Panc1 (cell line): ENCODE data around the gene CACNA1B.

ENCODE experiments used
- POLR2AphosphoS5 ChIP-seq: IDR thresholded peaks from 2 replicates; pipeline ENCODE4 v1.6.1; 2012; ENCODE audit warnings: mild to moderate bottlenecking, low read depth, low read length, moderate library complexity
- TF ChIP-seq, protein P1 (sequence below): fragments of 450-650 bp; IDR thresholded peaks from 2 replicates; pipeline ENCODE4 v1.5.1; 2017; ENCODE audit warnings: mild to moderate bottlenecking
- TF ChIP-seq, protein P2 (sequence below), 2 experiments: IDR thresholded peaks; 2 replicates each; pipeline ENCODE4 v1.6.1; 2011 to 2012; ENCODE audit warnings: low read depth in 2 of 2, control low read depth in 1 of 2, low read length in 1 of 2, mild to moderate bottlenecking in 1 of 2, moderate library complexity in 1 of 2; ENCODE audit not compliant: insufficient read depth in 1 of 2

DNA sequence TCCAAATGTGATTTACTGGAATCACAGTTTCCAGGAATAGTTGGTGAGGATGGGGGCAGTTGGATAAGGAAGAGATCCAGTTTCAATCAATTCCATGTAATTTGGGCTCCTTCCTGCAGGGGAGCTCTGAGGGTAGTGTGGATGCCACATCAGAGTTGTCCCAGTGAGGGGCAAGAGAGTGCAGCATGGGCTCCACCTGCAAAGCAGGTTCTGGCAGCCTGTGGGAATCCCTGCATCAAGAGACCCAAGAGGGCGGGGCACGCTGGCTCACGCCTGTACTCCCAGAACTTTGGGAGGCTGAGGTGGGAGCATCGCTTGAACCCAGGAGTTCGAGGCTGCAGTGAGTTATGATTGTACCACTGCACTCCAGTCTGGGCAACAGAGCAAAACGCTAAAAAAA lies 188.5 kb downstream of the CACNA1B start:
- TF ChIP-seq, protein P1, sequence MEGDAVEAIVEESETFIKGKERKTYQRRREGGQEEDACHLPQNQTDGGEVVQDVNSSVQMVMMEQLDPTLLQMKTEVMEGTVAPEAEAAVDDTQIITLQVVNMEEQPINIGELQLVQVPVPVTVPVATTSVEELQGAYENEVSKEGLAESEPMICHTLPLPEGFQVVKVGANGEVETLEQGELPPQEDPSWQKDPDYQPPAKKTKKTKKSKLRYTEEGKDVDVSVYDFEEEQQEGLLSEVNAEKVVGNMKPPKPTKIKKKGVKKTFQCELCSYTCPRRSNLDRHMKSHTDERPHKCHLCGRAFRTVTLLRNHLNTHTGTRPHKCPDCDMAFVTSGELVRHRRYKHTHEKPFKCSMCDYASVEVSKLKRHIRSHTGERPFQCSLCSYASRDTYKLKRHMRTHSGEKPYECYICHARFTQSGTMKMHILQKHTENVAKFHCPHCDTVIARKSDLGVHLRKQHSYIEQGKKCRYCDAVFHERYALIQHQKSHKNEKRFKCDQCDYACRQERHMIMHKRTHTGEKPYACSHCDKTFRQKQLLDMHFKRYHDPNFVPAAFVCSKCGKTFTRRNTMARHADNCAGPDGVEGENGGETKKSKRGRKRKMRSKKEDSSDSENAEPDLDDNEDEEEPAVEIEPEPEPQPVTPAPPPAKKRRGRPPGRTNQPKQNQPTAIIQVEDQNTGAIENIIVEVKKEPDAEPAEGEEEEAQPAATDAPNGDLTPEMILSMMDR, result no peak
- TF ChIP-seq, protein P2, sequence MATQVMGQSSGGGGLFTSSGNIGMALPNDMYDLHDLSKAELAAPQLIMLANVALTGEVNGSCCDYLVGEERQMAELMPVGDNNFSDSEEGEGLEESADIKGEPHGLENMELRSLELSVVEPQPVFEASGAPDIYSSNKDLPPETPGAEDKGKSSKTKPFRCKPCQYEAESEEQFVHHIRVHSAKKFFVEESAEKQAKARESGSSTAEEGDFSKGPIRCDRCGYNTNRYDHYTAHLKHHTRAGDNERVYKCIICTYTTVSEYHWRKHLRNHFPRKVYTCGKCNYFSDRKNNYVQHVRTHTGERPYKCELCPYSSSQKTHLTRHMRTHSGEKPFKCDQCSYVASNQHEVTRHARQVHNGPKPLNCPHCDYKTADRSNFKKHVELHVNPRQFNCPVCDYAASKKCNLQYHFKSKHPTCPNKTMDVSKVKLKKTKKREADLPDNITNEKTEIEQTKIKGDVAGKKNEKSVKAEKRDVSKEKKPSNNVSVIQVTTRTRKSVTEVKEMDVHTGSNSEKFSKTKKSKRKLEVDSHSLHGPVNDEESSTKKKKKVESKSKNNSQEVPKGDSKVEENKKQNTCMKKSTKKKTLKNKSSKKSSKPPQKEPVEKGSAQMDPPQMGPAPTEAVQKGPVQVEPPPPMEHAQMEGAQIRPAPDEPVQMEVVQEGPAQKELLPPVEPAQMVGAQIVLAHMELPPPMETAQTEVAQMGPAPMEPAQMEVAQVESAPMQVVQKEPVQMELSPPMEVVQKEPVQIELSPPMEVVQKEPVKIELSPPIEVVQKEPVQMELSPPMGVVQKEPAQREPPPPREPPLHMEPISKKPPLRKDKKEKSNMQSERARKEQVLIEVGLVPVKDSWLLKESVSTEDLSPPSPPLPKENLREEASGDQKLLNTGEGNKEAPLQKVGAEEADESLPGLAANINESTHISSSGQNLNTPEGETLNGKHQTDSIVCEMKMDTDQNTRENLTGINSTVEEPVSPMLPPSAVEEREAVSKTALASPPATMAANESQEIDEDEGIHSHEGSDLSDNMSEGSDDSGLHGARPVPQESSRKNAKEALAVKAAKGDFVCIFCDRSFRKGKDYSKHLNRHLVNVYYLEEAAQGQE (IDR thresholded peaks at IDR 0.05; ENCODE audit: insufficient read depth in 1 of 2, low read depth in 2 of 2, low read length in 1 of 2), result no peak
- TF ChIP-seq POLR2AphosphoS5, result no peak
